ENCODE data around the gene DZIP1. TPM values are rescaled to one million over a fixed set of nuclear protein-coding genes. Genes with fewer than 3 reads are reported as not detected.

DZIP1 gene
- total and polyA plus RNA-seq, 2 of the 8 experiments (the other 6 are each of a cell fraction or from before 2014, with no cell fraction given) = 7.6 to 24.6 TPM

- Histone ChIP-seq H2AFZ (ENCODE audit: low read length) (no peak overlapping the region), H4K91ac (replicated peaks; ENCODE audit: insufficient read length, low read length) (no peak overlapping the region), H3K23ac (ENCODE audit: insufficient read length) (no peak overlapping the region), H3K4me2 (ENCODE audit: insufficient read depth in 1 of 2, low read depth in 2 of 2, low read length in 2 of 2) (no peak overlapping the region), H4K5ac (ENCODE audit: insufficient read length, low read depth, low read length) (no peak overlapping the region), H3K79me1 (ENCODE audit: low read depth, low read length) (no peaks in the 10 kb centered on the region), H2BK12ac (ENCODE audit: low read depth, low read length) (no peak overlapping the region), H2BK120ac (replicated peaks; ENCODE audit: low read depth, low read length) (no peak overlapping the region), H2BK15ac (ENCODE audit: low read length) (no peak overlapping the region), H3K27ac (ENCODE audit: low read depth, low read length) (no peak overlapping the region), H3K79me2 (ENCODE audit: control insufficient read depth in 1 of 2, insufficient read depth in 2 of 2, low read length in 2 of 2) (no peaks in the 10 kb centered on the region), H2BK5ac (ENCODE audit: low read depth, low read length) (no peak overlapping the region), H3K36me3 (ENCODE audit: control insufficient read depth in 2 of 4, insufficient read depth in 4 of 4, low read length in 3 of 4) (peaks cover 4 to 31% (median 9%) of the 10 kb centered on the region in 4 experiments; a peak in 7 of 8 replicates), H3K27me3 (replicated peaks in 1 of 4; ENCODE audit: control insufficient read depth in 3 of 4, extremely low read depth in 1 of 4, insufficient read depth in 3 of 4, low read length in 3 of 4) (no peaks in the 10 kb centered on the region), H4K20me1 (replicated peaks in 1 of 2; ENCODE audit: control insufficient read depth in 1 of 2, insufficient read depth in 2 of 2, low read length in 2 of 2) (peaks cover 0 to 2% of the 10 kb centered on the region in 2 experiments), H2AK5ac (ENCODE audit: low read depth, low read length) (no peak overlapping the region), H3K56ac (replicated peaks; ENCODE audit: insufficient read length, low read depth, low read length) (no peak overlapping the region), H3K14ac (ENCODE audit: insufficient read length) (no peak overlapping the region), H3K4ac (replicated peaks; ENCODE audit: insufficient read length, low read depth, low read length) (no peak overlapping the region), H3K9ac (replicated peaks in 1 of 4; ENCODE audit: extremely low read depth in 1 of 4, low read depth in 3 of 4, low read length in 3 of 4) (no peak overlapping the region), H4K8ac (ENCODE audit: extremely low read depth, insufficient read depth, low read length) (no peak overlapping the region), H3K4me1 (replicated peaks in 1 of 4; ENCODE audit: control insufficient read depth in 3 of 4, insufficient read depth in 4 of 4, low read length in 3 of 4) (no peaks in the 10 kb centered on the region), H3K23me2 (ENCODE audit: low read depth, low read length) (no peaks in the 10 kb centered on the region; the same call in 1 of the 2 replicates), H3K4me3 (ENCODE audit: extremely low read depth in 1 of 4, insufficient read depth in 2 of 4, low read depth in 3 of 4, low read length in 4 of 4) (no peak overlapping the region), H3K18ac (ENCODE audit: extremely low read depth, low read length) (no peak overlapping the region), H3K9me3 (ENCODE audit: insufficient read depth in 2 of 2, low read depth in 1 of 2, low read length in 1 of 2) (no peaks in the 10 kb centered on the region), H2BK20ac (ENCODE audit: low read length) (no peak overlapping the region)
- CTCF ChIA-PET (ENCODE audit: partially characterized antibody) = interaction anchor here (0.6 to 1.9 kb wide), 8 partner anchors 9 to 244 kb away, joined by 3 to 13 read pairs (median 4); no protein-coding TSS in a partner anchor
- TF ChIP-seq SIX5 (IDR thresholded peaks at IDR 0.05; ENCODE audit: low read depth, low read length) = no peak
- TF ChIP-seq YY1 (IDR thresholded peaks at IDR 0.05; ENCODE audit: low read depth, low read length) = no peak
- no peak for TF ChIP-seq EP300 (IDR thresholded peaks at IDR 0.05; ENCODE audit: borderline replicate concordance in 1 of 2, low read depth in 2 of 2, low read length in 2 of 2)
- TF ChIP-seq EGR1 (IDR thresholded peaks at IDR 0.05; ENCODE audit: borderline replicate concordance, low read depth, low read length) = no peak
- TF ChIP-seq POU5F1 (IDR thresholded peaks at IDR 0.05; ENCODE audit: low read depth, low read length) = no peak
- FAIRE-seq (no peak), DNase-seq (ENCODE audit: low read depth in 1 of 2, low spot score in 2 of 2) (no peak)
- WGBS, 2 experiments (ENCODE audit: extremely low coverage in 1 of 2, insufficient coverage in 1 of 2, insufficient read length in 1 of 2, insufficient replicate concordance in 2 of 2, low coverage in 1 of 2, low lambda C conversion rate in 2 of 2, missing lambda C conversion rate in 1 of 2) = 96% methylated on average over 7 of the region's 7 CpGs; no CpG with 5 or more reads in 1 of the 2 experiments
- POLR2A ChIA-PET (ENCODE audit: partially characterized antibody) = no interaction called here
These were observed 29.8 kb downstream of the DZIP1 start for GRCh38 chr13:95614641-95615245.

Measured in H1 (cell line).